Measurements from ENCODE around the gene CTU1.

GRCh38 chr19:51139299-51140014 is 31.2 kb upstream of the CTU1 start:
- no peak for TF ChIP-seq CTCF (IDR thresholded peaks at IDR 0.05; ENCODE audit: low read depth, low read length)
- 0 out of 2 replicates have a peak, but pooled peaks have one; percentile 21 for TF ChIP-seq MAX (IDR thresholded peaks at IDR 0.05; ENCODE audit: low read depth, low read length)
- TF ChIP-seq POLR2A (IDR thresholded peaks at IDR 0.05; ENCODE audit: extremely low read depth, insufficient read length) = no peak
- 0 out of 2 replicates have a peak, but pooled peaks have one; percentile 5 for TF ChIP-seq MYC (IDR thresholded peaks at IDR 0.05; ENCODE audit: low read depth, low read length)
